Natural killer cell treated with Interleukin-12 subunit alpha and Interleukin-12 subunit beta and Interleukin-15 and Interleukin-18, amount 100 ng/mL, for 72 hours (primary cell): ENCODE measurements around the gene GALNT15. TPM values are rescaled to one million over a fixed set of nuclear protein-coding genes. Genes with fewer than 3 reads are reported as not detected.

Experiments
- ATAC-seq, 2 donors: fragments of 150-1000 bp; cut with Tn5 transposase in 1 of 2; sonication (Bioruptor Pico), chemical (Tn5 transposase) in 1 of 2; 2 replicates each; pipeline ENCODE4 v1.10.0; 2021
- DNase-seq: peaks from one replicate; pipeline ENCODE4 v3.0.0; 2022; ENCODE audit warnings: low spot score
- H3K27ac Mint-ChIP-seq, 2 donors: 1 replicate in 1 of 2; 2 replicates in 1 of 2; pipeline ENCODE4 v1.8.0; 2022; ENCODE audit warnings: mixed read lengths in 2 of 2, mild to moderate bottlenecking in 1 of 2, moderate library complexity in 1 of 2
- H3K27me3 Mint-ChIP-seq, 2 donors: 1 replicate in 1 of 2; 2 replicates in 1 of 2; pipeline ENCODE4 v1.8.0; 2022; ENCODE audit warnings: mixed read lengths in 2 of 2
- H3K36me3 Mint-ChIP-seq: one replicate; pipeline ENCODE4 v1.8.0; 2022; ENCODE audit warnings: mixed read lengths
- H3K4me1 Mint-ChIP-seq, 2 donors: 1 replicate in 1 of 2; 2 replicates in 1 of 2; pipeline ENCODE4 v1.8.0; 2022; ENCODE audit warnings: low read depth in 2 of 2, mixed read lengths in 2 of 2, mild to moderate bottlenecking in 1 of 2
- H3K4me3 Mint-ChIP-seq: one replicate; pipeline ENCODE4 v1.8.0; 2022; ENCODE audit warnings: mixed read lengths
- H3K9me3 Mint-ChIP-seq: 2 replicates; pipeline ENCODE4 v1.8.0; 2022; ENCODE audit warnings: mixed read lengths
- total RNA-seq, 2 donors: library from RNA; stranded (reverse); gene quantifications; one replicate each; pipeline ENCODE4 v1.2.3, GENCODE V29; 2022

GALNT15 gene
- total RNA-seq, 2 donors from 2014 or later, result not detected

DNA sequence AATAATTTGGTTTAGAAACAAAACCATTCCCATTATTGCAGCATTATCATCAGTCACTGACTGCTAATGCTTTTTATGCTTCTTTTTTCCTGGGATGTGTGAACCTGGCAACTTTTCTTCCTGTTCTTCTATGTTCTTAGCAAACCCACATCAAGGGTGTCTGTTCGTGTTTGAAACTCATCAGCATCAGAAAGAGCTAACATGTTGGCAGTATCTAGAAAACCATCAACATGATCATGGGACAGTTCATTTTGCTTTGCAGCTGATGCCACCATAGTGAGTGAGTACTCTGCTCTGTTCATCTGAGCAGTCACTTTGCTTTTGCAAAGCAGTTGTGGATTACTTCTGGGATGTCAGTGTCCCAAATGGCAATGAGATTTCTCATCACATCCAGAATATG lies 84.4 kb downstream of the GALNT15 start:
- Mint-ChIP-seq H3K9me3 (no peaks in the 10 kb centered on the region), H3K27ac (no peak overlapping the region)

DNA sequence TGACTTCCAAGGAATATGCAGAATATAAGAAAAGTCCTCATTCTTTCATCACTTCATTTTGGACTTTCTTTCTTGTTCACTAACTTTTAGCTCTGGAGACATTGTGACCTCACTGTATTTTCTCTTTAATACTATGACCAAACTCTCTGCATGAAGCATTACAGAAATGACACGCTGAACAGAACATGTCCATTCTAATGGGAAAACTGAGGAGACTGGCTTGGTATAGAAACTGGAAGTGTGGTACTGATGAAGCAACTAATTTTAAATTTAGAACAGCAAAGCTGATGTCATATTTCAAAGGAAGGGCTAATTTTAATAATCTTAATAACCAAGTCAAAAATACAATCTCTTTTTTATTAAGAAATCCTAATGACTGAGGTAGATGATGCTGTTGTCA lies 85.6 kb downstream of the GALNT15 start:
- no peak for DNase-seq
- Mint-ChIP-seq H3K9me3 (no peaks in the 10 kb centered on the region), H3K36me3 (peaks cover 12% of the 10 kb centered on the region), H3K27me3 (no peaks in the 10 kb centered on the region), H3K4me3 (no peak overlapping the region), H3K27ac (no peak overlapping the region), H3K4me1 (peaks cover 12 to 16% of the 10 kb centered on the region in 2 donors)
- ATAC-seq, result no peak

More for the DNA sequence above, 84.4 kb downstream of the GALNT15 start:
- ATAC-seq, result no peak
- H3K36me3 Mint-ChIP-seq, result peaks cover 12% of the 10 kb centered on the region
- DNase-seq, result no peak
- H3K4me1 Mint-ChIP-seq, result peaks cover 9 to 23% of the 10 kb centered on the region in 2 donors
- no peak overlapping the region for H3K4me3 Mint-ChIP-seq
- H3K27me3 Mint-ChIP-seq, result no peaks in the 10 kb centered on the region

DNA sequence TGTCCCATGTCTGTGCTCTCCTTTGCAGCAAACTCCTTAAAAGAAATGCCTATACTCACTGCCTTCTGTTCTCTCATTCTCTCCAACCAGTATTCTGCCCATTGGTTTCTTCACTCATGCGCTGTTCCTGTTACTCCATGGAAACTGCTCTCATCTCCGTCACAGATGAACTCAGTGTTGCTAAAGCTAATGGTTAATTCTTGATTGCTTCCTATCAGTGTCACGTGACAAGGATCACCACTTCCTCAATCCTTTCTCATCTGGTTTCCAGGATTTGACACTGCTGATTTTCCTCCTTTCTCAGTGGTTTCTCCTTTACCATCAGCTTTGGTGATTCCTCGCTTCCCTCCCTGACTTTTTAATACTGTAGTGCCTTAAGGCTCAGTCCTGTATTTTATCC lies 87.7 kb downstream of the GALNT15 start:
- peaks cover 19 to 22% of the 10 kb centered on the region in 2 donors for H3K4me1 Mint-ChIP-seq
- ATAC-seq (no peak), DNase-seq (no peak)
- H3K9me3 Mint-ChIP-seq, result no peaks in the 10 kb centered on the region
- peaks cover 9% of the 10 kb centered on the region for H3K36me3 Mint-ChIP-seq
- no peak overlapping the region for H3K27ac Mint-ChIP-seq
- H3K27me3 Mint-ChIP-seq, result no peaks in the 10 kb centered on the region
- no peak overlapping the region for H3K4me3 Mint-ChIP-seq

DNA sequence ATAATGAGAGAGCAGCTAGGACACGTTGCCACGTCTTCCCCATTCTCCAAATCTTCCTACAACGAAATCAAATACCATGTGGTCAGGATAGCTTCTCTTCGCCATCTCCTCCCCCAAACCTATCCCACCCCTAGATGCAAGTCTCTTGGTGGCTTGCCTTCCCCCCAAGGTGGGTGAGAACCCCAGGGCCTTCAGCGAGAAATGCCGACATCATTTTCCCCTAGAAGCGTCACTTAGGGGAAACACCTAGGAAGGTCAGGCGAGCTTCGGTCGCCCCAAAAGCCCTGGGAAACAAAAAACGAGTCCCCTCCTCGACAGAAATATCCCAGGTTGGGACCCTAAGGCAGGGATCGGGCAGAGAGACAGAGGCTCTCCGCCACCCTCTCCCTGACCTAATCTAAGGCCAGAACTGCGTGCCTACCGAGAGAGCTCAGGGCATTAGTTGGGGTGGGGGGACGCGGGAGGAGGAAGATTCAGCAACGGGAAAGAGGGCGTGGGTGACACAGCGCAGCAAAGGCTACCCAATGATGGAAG lies 89.8 kb downstream of the GALNT15 start:
- no peaks in the 10 kb centered on the region for H3K27me3 Mint-ChIP-seq
- H3K4me3 Mint-ChIP-seq, result peak overlapping the region; percentile 95
- ATAC-seq (peak in 1 of 2 donors; percentile 85), DNase-seq (no peak)
- H3K4me1 Mint-ChIP-seq, result peaks cover 21 to 26% of the 10 kb centered on the region in 2 donors
- H3K36me3 Mint-ChIP-seq, result peaks cover 7% of the 10 kb centered on the region
- no peaks in the 10 kb centered on the region for H3K9me3 Mint-ChIP-seq
- peak overlapping the region; percentile 89 to 98 for H3K27ac Mint-ChIP-seq

DNA sequence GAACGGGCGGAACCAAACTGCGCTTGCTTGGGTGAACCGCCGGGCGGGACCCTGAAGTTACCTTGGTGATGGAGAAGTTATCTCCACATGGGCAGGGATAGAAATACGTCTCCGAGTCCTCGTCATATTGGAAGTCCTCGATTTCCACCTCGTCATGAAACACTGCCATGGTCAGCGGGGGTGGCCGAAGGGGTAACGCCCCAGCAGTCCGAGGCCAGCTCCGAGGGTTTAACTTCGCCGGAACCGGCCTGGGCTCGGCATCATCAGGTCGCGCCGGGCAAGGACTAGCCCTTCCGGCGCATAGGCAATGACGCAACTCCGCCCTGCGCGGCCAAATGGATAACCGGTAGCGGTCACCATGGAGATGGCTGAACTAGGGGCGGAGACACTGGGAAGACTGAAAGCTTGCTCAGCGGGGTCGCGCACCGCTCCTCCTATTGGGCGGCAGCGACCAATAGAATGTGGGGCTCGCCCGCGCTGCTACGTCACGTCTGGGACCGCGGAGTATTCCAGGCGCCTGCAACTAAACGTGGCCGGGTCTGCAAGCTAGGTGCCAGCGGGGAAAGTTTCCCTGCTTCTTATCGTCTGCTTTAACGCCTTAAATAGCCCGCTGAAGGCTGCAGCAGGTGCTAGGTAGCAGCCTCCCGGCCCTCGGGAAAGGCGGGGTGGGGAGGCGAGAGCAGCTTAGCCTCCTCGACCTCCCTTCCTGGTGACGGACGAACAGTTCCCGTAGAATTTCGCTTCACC lies 90.4 kb downstream of the GALNT15 start, which contains the start of the genes DPH3 and OXNAD1:
DPH3 (minus strand) TSS at position 236 of the 747 bp plus-strand sequence; CDS start at position 169, 67 bp downstream.
OXNAD1 (plus strand) TSS at position 505 of the 747 bp plus-strand sequence. CDS start 5,741 bp downstream, outside the sequence.
- Mint-ChIP-seq H3K27me3 (no peaks in the 10 kb centered on the region), H3K27ac (peak within 1 kb of the TSS; percentile 89 to 98), H3K36me3 (peaks cover 3% of the 10 kb centered on the region), H3K4me1 (peaks cover 21 to 24% of the 10 kb centered on the region in 2 donors), H3K4me3 (peak within 1 kb of the TSS; percentile 95), H3K9me3 (no peaks in the 10 kb centered on the region)
- DNase-seq, result peak; percentile 99
- peak; percentile 99 to 100 for ATAC-seq

DNA sequence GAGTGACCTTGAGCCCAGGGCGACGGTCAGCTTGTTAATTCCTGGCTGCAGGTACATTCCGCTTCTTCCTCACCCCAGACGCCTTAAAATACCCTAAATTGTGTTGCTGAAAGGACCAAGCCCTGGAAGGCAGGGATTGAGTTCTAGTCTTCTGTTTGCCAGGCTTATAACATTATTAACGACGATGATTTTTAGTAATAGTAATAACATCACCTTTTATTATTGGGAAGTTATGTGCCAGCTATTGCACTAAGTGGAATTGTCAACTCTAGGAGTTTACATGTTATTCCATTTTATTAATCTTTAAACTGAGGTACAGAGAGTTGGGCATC lies 90.9 kb downstream of the GALNT15 start:
- ATAC-seq (no peak), DNase-seq (no peak)
- Mint-ChIP-seq H3K27ac (peak overlapping the region; percentile 89 to 98), H3K4me3 (peak overlapping the region; percentile 95), H3K27me3 (no peaks in the 10 kb centered on the region), H3K36me3 (no peaks in the 10 kb centered on the region), H3K4me1 (peaks cover 21 to 22% of the 10 kb centered on the region in 2 donors), H3K9me3 (no peaks in the 10 kb centered on the region)

DNA sequence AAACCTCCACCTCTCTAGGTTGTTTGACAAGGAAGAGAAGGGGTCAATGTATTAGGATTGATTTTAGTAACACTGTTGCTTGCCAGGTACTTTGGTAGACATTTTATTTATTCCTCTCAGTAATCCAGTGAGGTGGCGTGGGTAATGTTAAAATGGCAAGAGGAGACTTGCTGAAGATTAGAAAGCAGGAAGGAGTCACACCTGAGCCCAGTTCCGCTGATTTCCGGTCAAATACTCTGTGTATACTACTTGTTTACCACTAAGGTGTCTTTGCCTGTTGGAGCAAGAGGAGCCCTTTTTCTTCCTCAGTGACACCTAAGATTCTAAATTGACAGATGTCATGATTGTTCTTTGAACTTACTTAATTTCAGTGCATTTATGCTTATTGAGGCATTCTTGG lies 92.2 kb downstream of the GALNT15 start:
- no peak for DNase-seq
- peak overlapping the region; percentile 52 for H3K4me3 Mint-ChIP-seq

DNA sequence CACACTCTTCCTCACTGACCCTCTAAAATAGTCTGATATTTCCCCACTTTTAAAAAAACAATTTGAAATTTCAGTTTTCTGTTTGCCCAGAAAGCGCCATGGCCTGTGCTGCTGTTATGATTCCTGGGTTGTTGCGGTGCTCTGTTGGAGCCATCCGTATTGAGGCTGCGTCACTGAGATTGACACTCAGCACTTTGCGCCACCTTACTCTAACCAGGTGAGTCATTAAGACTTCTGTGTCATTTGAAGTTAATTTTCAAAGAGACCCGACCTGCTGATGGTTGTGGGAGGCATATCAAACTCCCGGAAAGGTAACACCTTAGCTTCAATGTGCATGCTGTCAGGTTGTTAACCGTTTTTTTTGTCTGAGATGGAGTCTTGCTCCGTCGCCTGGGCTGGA lies 96.4 kb downstream of the GALNT15 start:
- H3K4me1 Mint-ChIP-seq, result peaks cover 8 to 10% of the 10 kb centered on the region in 2 donors
- H3K4me3 Mint-ChIP-seq, result no peak overlapping the region
- peaks cover 7% of the 10 kb centered on the region for H3K36me3 Mint-ChIP-seq
- no peak overlapping the region for H3K27ac Mint-ChIP-seq
- H3K27me3 Mint-ChIP-seq, result no peaks in the 10 kb centered on the region
- H3K9me3 Mint-ChIP-seq, result no peaks in the 10 kb centered on the region
- DNase-seq (no peak), ATAC-seq (no peak)

More for the DNA sequence above, 92.2 kb downstream of the GALNT15 start:
- no peak for ATAC-seq
- Mint-ChIP-seq H3K27me3 (no peaks in the 10 kb centered on the region), H3K9me3 (no peaks in the 10 kb centered on the region), H3K36me3 (peaks cover 1% of the 10 kb centered on the region), H3K4me1 (peaks cover 21 to 22% of the 10 kb centered on the region in 2 donors), H3K27ac (peak overlapping the region in 1 of 2 donors; percentile 22)

DNA sequence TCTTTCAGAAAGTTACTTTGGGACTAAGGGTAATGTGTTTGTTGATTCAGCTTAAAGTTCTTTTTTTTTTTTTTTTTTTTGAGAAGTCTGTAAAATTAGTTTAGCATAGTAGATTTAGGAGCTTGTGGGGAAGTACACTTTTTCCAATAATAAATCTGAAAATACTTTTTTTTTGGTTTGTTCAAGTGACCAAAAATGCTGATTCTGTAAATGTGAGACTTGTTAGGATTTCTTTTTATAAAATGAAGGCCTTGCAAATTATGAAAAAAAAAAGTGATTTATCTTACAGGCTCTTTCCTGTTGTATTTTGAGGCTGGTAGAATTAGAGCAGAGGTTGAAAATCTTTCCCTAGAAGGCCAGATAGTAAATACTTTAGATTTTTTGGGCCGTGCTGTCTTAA lies 98.1 kb downstream of the GALNT15 start:
- Mint-ChIP-seq H3K36me3 (peaks cover 10% of the 10 kb centered on the region), H3K27ac (no peak overlapping the region), H3K27me3 (no peaks in the 10 kb centered on the region), H3K4me1 (no peaks in the 10 kb centered on the region), H3K4me3 (no peak overlapping the region), H3K9me3 (no peaks in the 10 kb centered on the region)
- DNase-seq (no peak), ATAC-seq (no peak)

DNA sequence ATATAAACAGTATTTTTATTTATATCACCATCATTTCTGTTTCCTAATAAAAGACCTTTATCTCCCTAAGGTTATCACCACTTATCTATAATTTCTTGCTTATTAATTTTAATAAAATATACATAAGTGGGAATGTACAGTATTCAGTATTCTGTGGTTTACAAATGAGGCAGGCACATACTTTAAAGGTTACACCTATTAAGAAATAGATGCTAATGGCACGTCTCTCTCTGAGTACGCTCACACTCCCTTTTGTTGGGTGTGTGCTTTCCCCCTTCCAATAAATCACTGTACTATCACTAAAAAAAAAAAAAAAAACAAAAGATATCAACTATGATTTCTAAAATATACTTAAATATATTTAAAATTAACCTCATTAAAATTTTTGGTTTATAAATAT lies 99.4 kb downstream of the GALNT15 start:
- H3K4me1 Mint-ChIP-seq, result no peaks in the 10 kb centered on the region
- no peak overlapping the region for H3K4me3 Mint-ChIP-seq
- ATAC-seq (no peak), DNase-seq (no peak)
- H3K27me3 Mint-ChIP-seq, result no peaks in the 10 kb centered on the region
- H3K36me3 Mint-ChIP-seq, result peaks cover 12% of the 10 kb centered on the region
- no peaks in the 10 kb centered on the region for H3K9me3 Mint-ChIP-seq
- H3K27ac Mint-ChIP-seq, result no peak overlapping the region

DNA sequence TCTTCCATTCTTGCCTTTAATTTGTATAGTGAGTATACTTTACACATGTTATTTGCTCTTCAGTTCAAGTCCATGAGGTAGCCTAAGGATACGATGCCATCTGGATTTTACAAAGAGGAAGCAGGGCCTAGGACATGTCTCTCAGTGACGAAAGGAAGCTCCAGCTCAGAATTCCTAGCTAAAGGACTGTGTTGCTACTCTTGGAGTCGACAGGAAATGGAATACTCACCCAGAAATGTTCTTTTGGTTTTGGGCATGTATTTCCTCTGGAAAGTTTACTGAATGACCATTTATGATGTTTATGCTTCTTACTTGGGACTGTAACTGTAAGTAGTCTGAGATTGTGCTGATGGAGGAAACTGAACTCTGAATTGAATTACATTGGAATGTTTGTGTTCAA lies 103.0 kb downstream of the GALNT15 start:
- DNase-seq, result no peak
- no peaks in the 10 kb centered on the region for H3K27me3 Mint-ChIP-seq
- no peaks in the 10 kb centered on the region for H3K9me3 Mint-ChIP-seq
- no peak for ATAC-seq
- H3K27ac Mint-ChIP-seq, result peak overlapping the region in 1 of 2 donors; percentile 19
- no peak overlapping the region for H3K4me3 Mint-ChIP-seq
- H3K4me1 Mint-ChIP-seq, result no peaks in the 10 kb centered on the region
- H3K36me3 Mint-ChIP-seq, result peaks cover 10% of the 10 kb centered on the region

DNA sequence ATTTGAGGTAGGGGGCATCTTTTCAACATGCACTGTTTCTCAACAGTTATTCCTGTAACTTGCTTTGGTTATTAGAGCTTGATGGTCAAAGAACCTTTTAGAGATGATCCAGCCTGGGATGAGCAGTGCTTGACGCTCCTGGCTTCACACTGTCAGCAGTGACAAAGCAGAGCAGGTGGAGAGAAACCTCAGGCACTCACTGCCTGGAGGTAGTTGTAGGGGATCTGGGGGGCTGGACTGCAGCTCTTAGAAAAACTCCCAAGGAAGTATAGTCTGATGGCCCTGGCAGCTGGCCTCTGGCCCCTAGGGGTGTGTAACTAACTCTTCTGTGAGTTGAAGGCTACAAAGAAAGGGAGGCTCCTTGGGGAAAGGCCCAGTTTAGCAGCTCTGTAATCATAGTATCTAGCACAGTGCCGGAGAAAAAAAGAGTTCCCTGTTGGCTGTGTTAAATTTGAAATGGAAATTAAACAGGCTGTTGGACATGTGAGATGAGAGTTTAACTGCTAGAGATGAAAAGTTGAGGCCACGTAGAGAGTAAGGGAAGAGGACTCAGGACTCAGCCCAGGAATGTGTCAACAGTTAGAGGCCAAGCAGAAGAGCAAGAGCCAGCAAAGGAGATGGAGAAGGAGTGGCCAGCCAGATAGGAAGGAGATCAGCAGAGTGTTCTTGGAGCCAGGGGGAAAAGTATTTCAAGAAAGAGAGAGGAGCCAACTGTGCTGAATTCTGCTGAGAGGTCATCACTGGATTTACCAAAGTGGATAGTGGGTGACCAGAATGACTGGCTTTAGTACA lies 104.7 kb downstream of the GALNT15 start:
- no peak overlapping the region for H3K4me3 Mint-ChIP-seq
- ATAC-seq (no peak), DNase-seq (no peak)
- no peaks in the 10 kb centered on the region for H3K9me3 Mint-ChIP-seq
- no peak overlapping the region for H3K27ac Mint-ChIP-seq
- H3K4me1 Mint-ChIP-seq, result peaks cover 4 to 5% of the 10 kb centered on the region in 2 donors
- no peaks in the 10 kb centered on the region for H3K27me3 Mint-ChIP-seq
- peaks cover 22% of the 10 kb centered on the region for H3K36me3 Mint-ChIP-seq

DNA sequence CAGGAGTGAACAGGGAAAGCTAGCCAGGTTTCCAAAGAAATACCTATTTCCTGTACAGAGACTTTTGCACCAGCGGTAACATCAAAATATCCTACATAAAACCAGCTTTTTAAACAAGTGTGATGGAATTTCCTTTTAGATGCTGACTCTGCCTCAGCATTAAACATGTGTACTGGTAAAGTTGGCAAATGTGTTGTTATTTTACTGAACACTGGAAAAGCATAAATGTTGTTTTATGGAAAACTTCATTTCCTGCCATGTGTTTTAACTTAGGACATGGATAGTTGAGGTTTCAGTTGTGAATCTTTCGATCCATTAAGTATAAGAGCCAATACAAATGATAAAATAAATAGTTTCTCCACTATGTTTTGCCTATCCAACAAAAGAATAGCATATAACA lies 106.2 kb downstream of the GALNT15 start:
- H3K27me3 Mint-ChIP-seq, result no peaks in the 10 kb centered on the region
- no peak overlapping the region for H3K4me3 Mint-ChIP-seq
- H3K4me1 Mint-ChIP-seq, result peaks cover 12 to 17% of the 10 kb centered on the region in 2 donors
- H3K36me3 Mint-ChIP-seq, result peaks cover 28% of the 10 kb centered on the region
- no peak for ATAC-seq
- no peaks in the 10 kb centered on the region for H3K9me3 Mint-ChIP-seq
- H3K27ac Mint-ChIP-seq, result no peak overlapping the region
- no peak for DNase-seq
